K562 (cell line): Measurements from ENCODE around the gene CATSPER1. TPM values are rescaled to one million over a fixed set of nuclear protein-coding genes. Genes with fewer than 3 reads are reported as not detected.

Experiments
- ATAC-seq: fragments of 200-7000 bp; cut with Tn5 transposase; 3 replicates; pipeline ENCODE4 v1.9.1; 2020; ENCODE audit warnings: moderate library complexity
- BruUV-seq: library from RNA; stranded (reverse); fragments of 400-500 nt; replicated peaks from 2 replicates; lab custom pipeline; 2021; lab: Mats Ljungman, UMichigan
- CTCF ChIA-PET: fragments of 300-600 bp; formaldehyde crosslinking; extraction: SDS; loops from one replicate; lab custom pipeline; 2021; ENCODE audit warnings: low intra/inter-chr PET ratio; lab: Yijun Ruan, JAX
- POLR2A ChIA-PET: fragments of 300-600, 350-650 bp; sonication (Branson Sonifier 250); formaldehyde crosslinking; extraction: SDS; loops from one replicate; lab custom pipeline; 2021; ENCODE audit warnings: antibody characterized with exemption, inconsistent platforms; lab: Yijun Ruan, JAX
- DNase-seq, 4 experiments: peaks; one replicate each; pipeline versions ENCODE4 v3.0.0 to v3.0.0-alpha.2; 2011 to 2018; ENCODE audit warnings: low spot score in 3 of 4, mixed read lengths in 3 of 4; ENCODE audit errors: extremely low read depth in 1 of 4
- FAIRE-seq: peaks from 2 replicates; lab custom pipeline; 2011; peaks lifted over from hg19 to GRCh38; lab: Jason Lieb, UNC
- H2AFZ ChIP-seq: 2 replicates; pipeline ENCODE4 v1.6.0; 2011; ENCODE audit warnings: low read depth, low read length, control low read depth, inconsistent platforms
- H3K27ac ChIP-seq: fragments of 200-600 bp; 3 replicates; pipeline ENCODE4 v1.8.0; 2011; ENCODE audit warnings: low read depth, mild to moderate bottlenecking, control low read depth, inconsistent platforms, low read length, moderate library complexity, mixed read lengths; ENCODE audit errors: extremely low read depth
- H3K27me3 ChIP-seq, 2 experiments: fragments of 300-600 bp in 1 of 2; 2 replicates in 1 of 2; 3 replicates in 1 of 2; pipeline versions ENCODE4 v1.6.0 to v1.8.0; 2011; ENCODE audit warnings: inconsistent platforms in 2 of 2, low read length in 2 of 2, mild to moderate bottlenecking in 1 of 2, mixed read lengths in 1 of 2, moderate library complexity in 1 of 2; ENCODE audit not compliant: control insufficient read depth in 2 of 2, insufficient read depth in 2 of 2
- H3K36me3 ChIP-seq: fragments of 300-600 bp; 3 replicates; pipeline ENCODE4 v1.8.0; 2011; ENCODE audit warnings: mild to moderate bottlenecking, low read length, inconsistent platforms; ENCODE audit not compliant: control insufficient read depth, insufficient read depth
- H3K4me1 ChIP-seq, 2 experiments: fragments of 200-600 bp in 1 of 2; replicated peaks in 1 of 2; 2 replicates in 1 of 2; 3 replicates in 1 of 2; pipeline versions ENCODE4 v1.5.1 to v1.8.0; 2011; ENCODE audit warnings: inconsistent platforms in 2 of 2, low read length in 2 of 2, mild to moderate bottlenecking in 1 of 2, mixed read lengths in 1 of 2, moderate library complexity in 1 of 2; ENCODE audit not compliant: control insufficient read depth in 2 of 2, insufficient read depth in 2 of 2
- H3K4me2 ChIP-seq: 2 replicates; pipeline ENCODE4 v1.6.1; 2011; ENCODE audit warnings: low read length, control low read depth, inconsistent platforms, mixed read lengths; ENCODE audit not compliant: insufficient read depth
- H3K4me3 ChIP-seq: fragments of 200-600 bp; sonication (generic), shearing (Covaris generic); 2 replicates; pipeline ENCODE4 v1.5.1; 2016; ENCODE audit warnings: control low read depth, inconsistent platforms
- H3K79me2 ChIP-seq: fragments of 200-600 bp; 3 replicates; pipeline ENCODE4 v1.8.0; 2011; ENCODE audit warnings: low read length, inconsistent platforms; ENCODE audit not compliant: control insufficient read depth, insufficient read depth
- H3K9ac ChIP-seq, 2 experiments: 2 replicates each; pipeline versions ENCODE4 v1.6.0 to v1.6.1; 2011; ENCODE audit warnings: low read depth in 2 of 2, low read length in 2 of 2, control low read depth in 1 of 2, inconsistent platforms in 1 of 2, mild to moderate bottlenecking in 1 of 2, mixed read lengths in 1 of 2; ENCODE audit not compliant: insufficient read depth in 1 of 2
- H3K9me1 ChIP-seq: one replicate; pipeline ENCODE4 v1.6.0; 2011; ENCODE audit warnings: inconsistent platforms, mild to moderate bottlenecking, low read length, moderate library complexity; ENCODE audit not compliant: control insufficient read depth, insufficient read depth
- H3K9me3 ChIP-seq: replicated peaks from 2 replicates; pipeline ENCODE4 v1.5.1; 2011; ENCODE audit warnings: low read depth, low read length, inconsistent platforms; ENCODE audit not compliant: control insufficient read depth, insufficient read depth
- H4K20me1 ChIP-seq: replicated peaks from 2 replicates; pipeline ENCODE4 v1.6.1; 2011; ENCODE audit warnings: low read length, inconsistent platforms, mixed read lengths; ENCODE audit not compliant: control insufficient read depth, insufficient read depth
- CBX3 ChIP-seq, 2 experiments: IDR thresholded peaks; 1 replicate in 1 of 2; 2 replicates in 1 of 2; pipeline ENCODE4 v1.6.1; 2012; ENCODE audit warnings: inconsistent platforms in 2 of 2, low read length in 2 of 2, borderline replicate concordance in 1 of 2, control low read depth in 1 of 2
- ETS1 ChIP-seq: conservative IDR thresholded peaks from 2 replicates; pipeline ENCODE4 v1.6.1; 2011; ENCODE audit warnings: low read depth, mild to moderate bottlenecking, low read length; ENCODE audit not compliant: control insufficient read depth
- GATAD2B ChIP-seq: fragments of 450-650 bp; IDR thresholded peaks from 2 replicates; pipeline ENCODE4 v1.6.1; 2017; ENCODE audit warnings: mild to moderate bottlenecking, borderline replicate concordance
- HNRNPH1 ChIP-seq: fragments of 200-400 bp; formaldehyde crosslinking; optimal IDR thresholded peaks from 2 replicates; pipeline ENCODE3; 2017; ENCODE audit warnings: low read depth, mild to moderate bottlenecking, low read length, moderate library complexity
- MGA ChIP-seq: fragments of 450-650 bp; IDR thresholded peaks from 2 replicates; pipeline ENCODE4 v1.6.1; 2016; ENCODE audit warnings: mild to moderate bottlenecking, moderate library complexity
- POLR3A ChIP-seq: IDR thresholded peaks from 2 replicates; pipeline ENCODE4 v1.6.1; 2011; ENCODE audit warnings: borderline replicate concordance, mild to moderate bottlenecking, moderate library complexity; ENCODE audit not compliant: insufficient read length, insufficient read depth; ENCODE audit errors: extremely low read depth
- RBM15 ChIP-seq: fragments of 200-400 bp; formaldehyde crosslinking; IDR thresholded peaks from 2 replicates; pipeline ENCODE4 v1.6.1; 2018; ENCODE audit warnings: mild to moderate bottlenecking, low read length, moderate library complexity; ENCODE audit not compliant: insufficient read depth
- ZNF174 ChIP-seq: fragments of 250-450 bp; sonication (Bioruptor Pico); IDR thresholded peaks from 2 replicates; pipeline ENCODE4 v1.4.0; 2020; ENCODE audit warnings: mild to moderate bottlenecking
- ZNF589 ChIP-seq: fragments of 200-800 bp; sonication (Bioruptor generic); IDR thresholded peaks from 2 replicates; pipeline ENCODE4 v1.6.1; 2016; ENCODE audit warnings: low read depth, missing genetic modification characterization, missing compliant biosample characterization
- WGBS: fragments of 100-300 bp; shearing (Covaris generic); methylation state at CpG from one replicate; pipeline ENCODE4 v1.1.6; 2016; ENCODE audit warnings: low coverage, mixed read lengths; ENCODE audit not compliant: insufficient coverage; ENCODE audit errors: missing lambda C conversion rate; 5-methylcytosine and 5-hydroxymethylcytosine counted together
- in situ Hi-C: fragments of 300-500 bp; cut with MboI; formaldehyde crosslinking; loops from 4 replicates; pipeline ENCODE4 v1.15.0; 2018; ENCODE audit warnings: inconsistent platforms, mixed read lengths
- intact Hi-C: fragments of 100-400 bp; cut with micrococcal nuclease; formaldehyde crosslinking; loops from 2 replicates; pipeline ENCODE4 v1.14.2; 2022
- polyA plus RNA-seq, 8 experiments: library from polyadenylated mRNA; depleted of rRNA in 4 of 8; stranded (reverse) in 5 of 8; unstranded in 3 of 8; fragments of >200 nt; fragmentation: Nextera tagmentation in 2 of 8; fragmentation: Illumina TruSeq in 1 of 8; extraction: Ambion mirVana in 2 of 8; extraction: Trizol in 1 of 8; gene quantifications; 2 replicates each; pipeline versions ENCODE4 v1.2.1 to v1.2.3, GENCODE V29; 2011 to 2014; ENCODE audit warnings: inconsistent platforms in 1 of 8, missing spikeins in 1 of 8
- total RNA-seq, 7 experiments: library from RNA; depleted of rRNA in 6 of 7; stranded (reverse); fragments of >200 nt in 6 of 7; fragmentation: Illumina TruSeq in 2 of 7; extraction: Trizol in 2 of 7; gene quantifications; 2 replicates each; pipeline versions ENCODE4 v1.2.1 to v1.2.3, GENCODE V29; 2011 to 2021; ENCODE audit warnings: low replicate concordance in 1 of 7

Gene CATSPER1
- total and polyA plus RNA-seq, 9 of the 15 experiments (the other 6 are each of a cell fraction or from before 2014, with no cell fraction given) = 0.21 to 3.3 (median 0.76) TPM

GRCh38 chr11:66013762-66014100, 12.5 kb downstream of the CATSPER1 start:
- H3K4me1 ChIP-seq = peaks cover 26 to 59% of the 10 kb centered on the region in 2 experiments
- H3K9ac ChIP-seq = peak overlapping the region in 1 of 2 experiments; percentile 62; a peak in 2 of 4 replicates
- in situ Hi-C loops (no loop called here), intact Hi-C loops (no loop called here)
- H3K27me3 ChIP-seq = no peaks in the 10 kb centered on the region
- POLR2A ChIA-PET = interaction anchor here (0.6 to 2.2 kb wide), 5 partner anchors 8 to 298 kb away, joined by 3 to 9 read pairs (median 5); partner anchors contain the start of gene BANF1
- CTCF ChIA-PET = no interaction called here
- no peak overlapping the region for H3K27ac ChIP-seq
- H4K20me1 ChIP-seq = no peaks in the 10 kb centered on the region
- DNase-seq (peak in 1 of 4 experiments; percentile 44), FAIRE-seq (no peak), ATAC-seq (peak; percentile 73)
- 34% methylated on average over 6 of the region's 7 CpGs for WGBS
- H3K4me3 ChIP-seq = no peak overlapping the region
- no peak overlapping the region for H3K4me2 ChIP-seq
- H3K36me3 ChIP-seq = no peaks in the 10 kb centered on the region
- H3K9me3 ChIP-seq = no peaks in the 10 kb centered on the region
- no peaks in the 10 kb centered on the region for H3K79me2 ChIP-seq
- BruUV-seq = no TSS peak
- peaks cover 2% of the 10 kb centered on the region for H3K9me1 ChIP-seq
- H2AFZ ChIP-seq = no peak overlapping the region
- no peak for TF ChIP-seq POLR3A
- TF ChIP-seq HNRNPH1 = no peak
- TF ChIP-seq MGA = no peak
- TF ChIP-seq ETS1 = no peak
- no peak for TF ChIP-seq ZNF589 (CRISPR knock-in tag)
- no peak for TF ChIP-seq RBM15
- no peak for TF ChIP-seq GATAD2B
- TF ChIP-seq CBX3 (IDR thresholded peaks at IDR 0.05; ENCODE audit: borderline replicate concordance in 1 of 2, low read length in 2 of 2) = no peak
- no peak for TF ChIP-seq ZNF174
